ENCODE measurements around the gene NSUN6.
"Not testable (repeated sequence)": the region's sequence is repeated elsewhere in the genome, so short reads cannot be mapped to it uniquely, and the experiment has no call there.

Gene NSUN6

GRCh38 chr10:18607503-18608378 is 43.6 kb downstream of the NSUN6 start:
- peak; percentile 22 for DNase-seq (ENCODE audit: low spot score)

GRCh38 chr10:18606051-18606695 is 45.2 kb downstream of the NSUN6 start:
- DNase-seq (ENCODE audit: low spot score): no peak

- DNase-seq (ENCODE audit: low spot score): no peak
Observed at GRCh38 chr10:18601321-18601720, 50.1 kb downstream of the NSUN6 start.

- no peak for DNase-seq (ENCODE audit: low spot score)
Observed at GRCh38 chr10:18599392-18599791, 52.0 kb downstream of the NSUN6 start.

- DNase-seq (ENCODE audit: low spot score): no peak
Observed at GRCh38 chr10:18594574-18595156, 56.7 kb downstream of the NSUN6 start.

- not testable (repeated sequence) for DNase-seq (ENCODE audit: low spot score)
Observed at GRCh38 chr10:18591141-18591540, 60.2 kb downstream of the NSUN6 start.

GRCh38 chr10:18586637-18587036 is 64.8 kb downstream of the NSUN6 start:
- DNase-seq (ENCODE audit: low spot score): not testable (repeated sequence)

- DNase-seq (ENCODE audit: low spot score): no peak
Observed at GRCh38 chr10:18583575-18584270, 67.7 kb downstream of the NSUN6 start.

GRCh38 chr10:18582803-18583202 is 68.6 kb downstream of the NSUN6 start:
- DNase-seq (ENCODE audit: low spot score): no peak

- no peak for DNase-seq (ENCODE audit: low spot score)
Observed at GRCh38 chr10:18577823-18578685, 73.3 kb downstream of the NSUN6 start.

- no peak for DNase-seq (ENCODE audit: low spot score)
Observed at GRCh38 chr10:18576586-18576985, 74.8 kb downstream of the NSUN6 start.

GRCh38 chr10:18572959-18573561 is 78.3 kb downstream of the NSUN6 start:
- DNase-seq (ENCODE audit: low spot score): no peak

- DNase-seq (ENCODE audit: low spot score): no peak
Observed at GRCh38 chr10:18571780-18572179, 79.6 kb downstream of the NSUN6 start.

GRCh38 chr10:18571076-18571475 is 80.3 kb downstream of the NSUN6 start:
- DNase-seq (ENCODE audit: low spot score): no peak

GRCh38 chr10:18570386-18570785 is 81.0 kb downstream of the NSUN6 start:
- DNase-seq (ENCODE audit: low spot score): not testable (repeated sequence)

GRCh38 chr10:18567343-18567856 is 84.0 kb downstream of the NSUN6 start:
- DNase-seq (ENCODE audit: low spot score): no peak

- no peak for DNase-seq (ENCODE audit: low spot score)
Observed at GRCh38 chr10:18566177-18566576, 85.2 kb downstream of the NSUN6 start.

- DNase-seq (ENCODE audit: low spot score): no peak
Observed at GRCh38 chr10:18565006-18565405, 86.4 kb downstream of the NSUN6 start.

- no peak for DNase-seq (ENCODE audit: low spot score)
Observed at GRCh38 chr10:18563003-18563726, 88.2 kb downstream of the NSUN6 start.

Measured in pons (tissue), 1 donor.